ENCODE measurements around the gene SERPINB13. TPM values are rescaled to one million over a fixed set of nuclear protein-coding genes. Genes with fewer than 3 reads are reported as not detected.

SERPINB13 gene, protein sequence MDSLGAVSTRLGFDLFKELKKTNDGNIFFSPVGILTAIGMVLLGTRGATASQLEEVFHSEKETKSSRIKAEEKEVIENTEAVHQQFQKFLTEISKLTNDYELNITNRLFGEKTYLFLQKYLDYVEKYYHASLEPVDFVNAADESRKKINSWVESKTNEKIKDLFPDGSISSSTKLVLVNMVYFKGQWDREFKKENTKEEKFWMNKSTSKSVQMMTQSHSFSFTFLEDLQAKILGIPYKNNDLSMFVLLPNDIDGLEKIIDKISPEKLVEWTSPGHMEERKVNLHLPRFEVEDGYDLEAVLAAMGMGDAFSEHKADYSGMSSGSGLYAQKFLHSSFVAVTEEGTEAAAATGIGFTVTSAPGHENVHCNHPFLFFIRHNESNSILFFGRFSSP
- not detected for total RNA-seq

DNA sequence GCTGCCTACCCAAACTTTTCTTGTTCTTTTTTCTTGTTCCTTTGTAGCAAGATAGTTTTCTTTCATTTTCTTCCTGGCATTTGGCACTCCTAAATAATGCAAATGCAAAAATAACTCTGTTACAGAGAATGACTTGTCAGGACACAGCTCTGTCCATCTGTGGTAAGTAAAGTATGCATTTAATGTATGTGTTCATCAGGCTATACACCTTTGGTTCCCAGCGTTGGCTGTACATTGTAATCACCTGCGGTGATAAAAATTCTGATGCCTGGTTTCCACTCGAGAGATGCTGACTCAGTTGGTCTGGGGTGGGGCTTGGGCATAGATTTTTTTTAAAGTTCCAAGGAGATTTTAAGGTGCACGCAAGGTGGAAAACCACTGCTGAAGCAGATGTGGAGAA is at the start of gene SERPINB13:
Gene SERPINB13 (plus strand): TSS at position 378 of the 400 bp plus-strand sequence. CDS start 1,325 bp downstream, outside the sequence.
- Histone ChIP-seq H3K27me3 (ENCODE audit: insufficient read depth, low read length) (no peaks in the 10 kb centered on the region), H3K4me1 (ENCODE audit: insufficient read depth, low read length) (peaks cover 31% of the 10 kb centered on the region), H3K4me3 (ENCODE audit: low read length) (no peak within 1 kb of the TSS), H3K9me3 (ENCODE audit: low read depth, low read length) (no peaks in the 10 kb centered on the region)

DNA sequence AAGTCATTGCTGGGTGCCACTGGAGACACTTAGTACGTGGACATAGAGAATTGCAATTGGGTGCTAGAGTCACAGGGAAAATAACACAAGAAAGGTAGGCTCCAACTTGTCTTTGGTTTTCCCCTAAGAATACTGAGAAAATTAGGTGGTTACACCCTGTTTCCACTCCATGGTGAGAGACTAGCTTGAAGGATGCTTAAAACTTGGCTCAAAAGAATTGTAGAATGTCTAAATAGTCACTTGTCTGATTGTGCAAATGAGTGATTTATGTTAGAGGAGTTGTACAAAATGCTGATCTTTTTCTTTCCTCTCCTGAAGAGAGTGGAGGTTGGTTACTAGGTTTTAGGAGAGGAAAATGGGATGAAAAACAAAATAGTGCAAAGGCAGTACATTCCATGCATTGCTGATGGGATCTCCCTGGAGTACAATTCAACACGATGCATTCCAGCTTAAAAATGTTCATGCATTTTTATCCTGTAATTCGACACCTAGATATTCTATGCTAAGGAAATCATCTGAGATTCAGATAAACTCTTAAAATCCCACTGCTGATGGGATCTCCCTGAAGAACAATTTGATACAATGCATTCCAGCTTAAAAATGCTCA is 47.1 kb upstream of the SERPINB13 start:
- H3K27me3 ChIP-seq (ENCODE audit: insufficient read depth, low read length): no peaks in the 10 kb centered on the region
- no peak overlapping the region for H3K4me3 ChIP-seq (ENCODE audit: low read length)
- H3K9me3 ChIP-seq (ENCODE audit: low read depth, low read length): no peaks in the 10 kb centered on the region
- no peaks in the 10 kb centered on the region for H3K4me1 ChIP-seq (ENCODE audit: insufficient read depth, low read length)

DNA sequence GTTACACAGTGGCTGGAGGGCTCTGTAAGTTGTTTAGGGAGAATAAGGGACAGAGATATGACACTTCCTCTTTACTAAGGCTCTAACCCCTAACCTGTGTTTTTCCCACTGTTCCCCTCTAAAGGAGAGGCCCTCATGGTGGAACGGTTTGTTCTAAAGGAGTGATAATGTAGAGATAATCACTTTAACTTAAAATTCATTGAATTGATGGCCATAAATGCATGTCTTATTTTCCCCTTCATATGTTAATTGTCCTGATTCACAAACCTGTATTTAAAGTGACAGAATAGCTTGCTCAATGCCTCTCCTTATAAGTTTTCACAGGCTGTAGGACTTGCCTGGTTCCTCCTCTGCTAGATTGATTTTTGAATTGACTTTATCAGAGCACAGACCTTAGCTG is 45.1 kb upstream of the SERPINB13 start, which contains the start of gene SERPINB12:
Gene SERPINB12 (plus strand): TSS at position 301 of the 400 bp plus-strand sequence. CDS start 13,791 bp downstream, outside the sequence.
- Histone ChIP-seq H3K4me1 (ENCODE audit: insufficient read depth, low read length) (no peaks in the 10 kb centered on the region), H3K4me3 (ENCODE audit: low read length) (no peak within 1 kb of the TSS), H3K27me3 (ENCODE audit: insufficient read depth, low read length) (no peaks in the 10 kb centered on the region), H3K9me3 (ENCODE audit: low read depth, low read length) (no peaks in the 10 kb centered on the region)

DNA sequence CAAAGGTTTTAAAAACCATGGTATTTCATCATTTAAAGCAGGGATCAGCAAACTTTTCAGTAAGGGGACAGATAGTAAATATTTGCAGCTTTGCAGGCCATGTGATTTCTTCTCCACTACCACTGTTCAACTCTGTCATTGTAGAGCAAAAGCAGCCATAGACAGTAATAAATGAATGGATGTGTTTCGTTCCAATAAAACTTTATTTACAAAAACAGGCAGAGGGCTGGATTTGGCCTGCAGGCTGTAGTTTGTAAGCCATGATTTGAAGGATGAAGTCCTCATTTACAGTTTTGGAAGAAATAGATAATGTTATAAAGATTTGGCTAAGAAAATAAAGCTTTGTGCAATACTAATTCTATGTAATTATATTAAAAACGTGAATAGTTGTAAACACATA is 43.1 kb upstream of the SERPINB13 start:
- Histone ChIP-seq H3K9me3 (ENCODE audit: low read depth, low read length) (no peaks in the 10 kb centered on the region), H3K4me1 (ENCODE audit: insufficient read depth, low read length) (no peaks in the 10 kb centered on the region), H3K27me3 (ENCODE audit: insufficient read depth, low read length) (no peaks in the 10 kb centered on the region), H3K4me3 (ENCODE audit: low read length) (no peak overlapping the region)

DNA sequence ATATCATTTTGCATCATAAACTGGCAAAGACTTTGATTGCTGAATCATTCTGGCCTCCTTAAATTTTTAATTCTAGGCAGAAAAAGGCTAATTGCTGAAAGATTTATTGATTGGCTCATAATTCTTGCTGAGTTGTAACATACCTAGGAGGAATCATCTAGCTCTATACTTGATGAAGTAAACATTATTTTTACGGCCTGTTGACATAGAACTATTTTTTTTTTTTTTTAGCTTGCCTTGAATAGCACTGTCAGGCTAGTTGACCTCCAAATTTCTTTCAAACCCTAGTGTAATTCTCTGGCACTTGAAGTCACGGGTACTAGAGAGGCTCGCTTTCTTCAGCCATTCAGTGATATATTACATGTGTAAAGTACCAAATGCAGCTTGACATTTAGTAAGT is 42.1 kb upstream of the SERPINB13 start:
- H3K4me1 ChIP-seq (ENCODE audit: insufficient read depth, low read length): no peaks in the 10 kb centered on the region
- H3K4me3 ChIP-seq (ENCODE audit: low read length): no peak overlapping the region
- no peaks in the 10 kb centered on the region for H3K9me3 ChIP-seq (ENCODE audit: low read depth, low read length)
- no peaks in the 10 kb centered on the region for H3K27me3 ChIP-seq (ENCODE audit: insufficient read depth, low read length)

DNA sequence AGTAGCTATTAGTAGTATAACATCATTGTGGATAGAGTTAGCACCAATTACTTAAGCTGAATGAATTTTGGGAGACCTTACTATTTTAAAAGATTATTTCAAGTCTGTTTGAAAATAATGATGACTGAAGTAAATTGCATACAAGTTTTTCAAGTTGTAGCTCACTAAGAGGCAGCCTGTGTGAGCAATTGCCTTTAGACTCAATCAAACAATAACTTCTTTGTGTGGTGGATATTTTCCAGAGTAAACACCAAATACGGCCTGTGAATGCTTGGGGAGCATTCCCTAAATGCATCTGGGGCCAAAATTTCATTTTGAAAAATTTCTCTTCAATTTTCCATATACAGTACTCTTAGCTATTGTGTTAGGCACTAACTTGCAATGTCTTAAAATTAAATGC is 37.1 kb upstream of the SERPINB13 start:
- Histone ChIP-seq H3K4me3 (ENCODE audit: low read length) (no peak overlapping the region), H3K9me3 (ENCODE audit: low read depth, low read length) (no peaks in the 10 kb centered on the region), H3K27me3 (ENCODE audit: insufficient read depth, low read length) (peaks cover 2% of the 10 kb centered on the region), H3K4me1 (ENCODE audit: insufficient read depth, low read length) (no peaks in the 10 kb centered on the region)

DNA sequence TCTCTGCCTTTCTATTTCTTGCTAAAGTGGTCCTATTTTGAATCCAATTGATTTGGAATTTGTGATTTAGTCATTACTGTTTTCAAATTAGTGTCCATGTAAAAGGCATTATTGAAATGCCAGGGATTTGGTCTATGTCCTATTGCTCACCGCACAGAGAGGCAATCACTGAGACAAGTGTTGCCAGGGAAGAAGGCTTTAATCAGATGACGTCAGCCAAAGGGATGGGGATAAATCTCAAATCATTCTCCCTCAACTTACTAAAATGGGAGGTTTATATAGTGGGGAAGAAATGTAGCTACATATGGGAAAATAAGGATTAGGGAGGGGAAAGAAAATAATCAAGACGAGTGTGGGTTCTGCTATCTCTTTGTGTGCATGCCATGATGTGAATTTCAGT is 35.4 kb upstream of the SERPINB13 start:
- Histone ChIP-seq H3K9me3 (ENCODE audit: low read depth, low read length) (no peaks in the 10 kb centered on the region), H3K4me3 (ENCODE audit: low read length) (no peak overlapping the region), H3K4me1 (ENCODE audit: insufficient read depth, low read length) (no peaks in the 10 kb centered on the region), H3K27me3 (ENCODE audit: insufficient read depth, low read length) (peaks cover 2% of the 10 kb centered on the region)

DNA sequence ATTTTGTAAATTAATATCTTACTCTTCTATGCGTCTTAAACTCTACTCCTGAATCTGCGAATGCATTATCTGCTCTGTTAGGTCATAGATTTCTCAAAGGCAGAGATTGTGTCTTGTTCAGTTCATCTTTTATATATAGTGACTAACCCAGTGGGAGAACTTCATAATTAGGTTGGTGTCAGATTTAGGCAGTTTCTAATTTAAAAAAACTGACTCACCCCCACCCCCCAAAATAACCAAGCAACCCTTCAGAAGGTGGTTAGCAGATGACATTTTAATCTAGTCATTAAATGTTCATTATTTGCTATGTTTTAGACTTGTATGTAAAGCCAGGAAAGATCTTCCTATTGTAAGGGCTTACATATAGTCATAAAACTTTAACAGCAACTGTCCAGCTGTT is 34.6 kb upstream of the SERPINB13 start:
- Histone ChIP-seq H3K4me1 (ENCODE audit: insufficient read depth, low read length) (no peaks in the 10 kb centered on the region), H3K9me3 (ENCODE audit: low read depth, low read length) (no peaks in the 10 kb centered on the region), H3K4me3 (ENCODE audit: low read length) (no peak overlapping the region), H3K27me3 (ENCODE audit: insufficient read depth, low read length) (peaks cover 2% of the 10 kb centered on the region)

DNA sequence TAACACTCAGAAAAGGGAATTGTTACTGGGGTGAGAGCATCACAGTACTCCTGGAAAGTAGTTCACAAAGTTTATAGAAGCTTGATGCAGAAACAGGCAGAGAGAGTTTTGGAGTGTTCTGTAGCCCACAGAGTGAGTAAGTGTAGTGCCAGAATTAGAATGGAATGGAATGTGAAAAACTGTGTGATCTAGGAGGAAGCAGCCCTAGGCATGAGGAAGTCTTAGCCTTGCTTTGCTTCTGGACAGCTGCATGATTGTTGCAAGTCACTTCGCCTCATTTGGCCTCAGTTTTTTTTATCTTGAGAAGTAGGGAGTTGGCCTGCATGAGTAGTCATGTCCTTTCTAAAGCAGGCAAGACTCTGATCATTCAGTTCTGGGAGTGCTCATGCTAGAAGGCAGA is 34.1 kb upstream of the SERPINB13 start:
- Histone ChIP-seq H3K4me3 (ENCODE audit: low read length) (no peak overlapping the region), H3K9me3 (ENCODE audit: low read depth, low read length) (no peaks in the 10 kb centered on the region), H3K27me3 (ENCODE audit: insufficient read depth, low read length) (peaks cover 2% of the 10 kb centered on the region), H3K4me1 (ENCODE audit: insufficient read depth, low read length) (no peaks in the 10 kb centered on the region)

DNA sequence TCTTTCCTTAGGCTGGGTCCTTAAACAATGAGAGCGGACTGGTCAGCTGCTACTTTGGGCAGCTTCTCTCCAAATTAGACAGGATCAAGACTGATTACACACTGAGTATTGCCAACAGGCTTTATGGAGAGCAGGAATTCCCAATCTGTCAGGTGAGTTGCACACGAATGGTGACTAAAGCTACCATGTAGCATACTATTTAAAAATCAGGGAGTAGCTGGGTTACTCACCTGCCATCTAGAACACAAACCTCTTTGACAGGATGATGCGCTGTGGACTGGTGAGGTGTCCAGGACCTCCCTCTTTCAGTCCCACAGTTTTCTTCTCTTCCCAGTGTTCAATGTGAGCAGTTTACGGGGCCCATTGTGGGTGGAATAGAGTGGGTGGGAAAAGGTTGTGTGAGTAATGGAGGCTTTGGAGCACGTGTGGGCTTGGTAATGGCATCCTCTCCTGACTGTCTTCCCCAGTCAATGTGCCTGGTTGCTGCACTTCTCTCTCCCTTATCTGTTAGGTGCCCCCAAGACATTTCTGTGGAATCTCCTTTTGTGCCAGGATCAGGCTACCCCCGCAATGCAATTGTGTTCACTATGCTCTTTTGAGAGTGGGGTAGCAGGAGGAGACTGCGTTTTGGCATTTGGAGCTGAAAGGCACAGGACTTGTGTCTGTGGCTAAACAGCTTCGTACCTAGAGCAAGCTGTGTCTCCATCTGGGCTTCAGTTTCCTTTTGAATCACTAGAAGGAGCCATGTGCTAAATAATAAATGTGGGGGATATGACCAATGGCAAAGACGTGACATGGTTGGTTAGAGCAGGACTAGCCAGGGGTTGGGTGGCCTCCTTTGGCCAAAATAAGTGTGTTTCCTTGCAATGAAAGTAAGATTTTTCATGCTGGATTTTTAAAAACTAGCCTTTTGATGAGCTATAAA is 27.3 kb upstream of the SERPINB13 start:
- no peaks in the 10 kb centered on the region for H3K27me3 ChIP-seq (ENCODE audit: insufficient read depth, low read length)
- H3K4me1 ChIP-seq (ENCODE audit: insufficient read depth, low read length): peaks cover 5% of the 10 kb centered on the region
- no peaks in the 10 kb centered on the region for H3K9me3 ChIP-seq (ENCODE audit: low read depth, low read length)
- H3K4me3 ChIP-seq (ENCODE audit: low read length): no peak overlapping the region

DNA sequence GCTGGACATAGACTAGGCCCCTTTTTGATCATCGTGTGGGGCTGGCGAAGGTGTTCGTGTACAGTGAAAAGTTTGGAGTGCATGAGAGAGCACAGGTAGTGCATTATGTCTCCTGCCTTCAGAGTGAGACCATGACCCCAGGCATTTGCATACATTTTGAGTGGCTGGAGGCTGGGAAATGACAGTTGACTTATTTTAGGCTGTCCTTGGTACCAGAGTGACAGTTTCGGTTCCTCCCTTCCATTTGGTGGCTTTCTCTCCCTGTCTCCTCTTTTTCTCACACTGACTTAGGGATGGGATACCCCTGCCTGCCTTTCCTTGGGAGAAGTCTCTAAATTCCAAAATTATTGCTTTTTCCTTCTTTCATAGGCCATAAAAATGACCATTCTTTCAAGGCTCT is 24.9 kb upstream of the SERPINB13 start:
- Histone ChIP-seq H3K27me3 (ENCODE audit: insufficient read depth, low read length) (no peaks in the 10 kb centered on the region), H3K4me3 (ENCODE audit: low read length) (no peak overlapping the region), H3K4me1 (ENCODE audit: insufficient read depth, low read length) (peaks cover 5% of the 10 kb centered on the region), H3K9me3 (ENCODE audit: low read depth, low read length) (no peaks in the 10 kb centered on the region)

DNA sequence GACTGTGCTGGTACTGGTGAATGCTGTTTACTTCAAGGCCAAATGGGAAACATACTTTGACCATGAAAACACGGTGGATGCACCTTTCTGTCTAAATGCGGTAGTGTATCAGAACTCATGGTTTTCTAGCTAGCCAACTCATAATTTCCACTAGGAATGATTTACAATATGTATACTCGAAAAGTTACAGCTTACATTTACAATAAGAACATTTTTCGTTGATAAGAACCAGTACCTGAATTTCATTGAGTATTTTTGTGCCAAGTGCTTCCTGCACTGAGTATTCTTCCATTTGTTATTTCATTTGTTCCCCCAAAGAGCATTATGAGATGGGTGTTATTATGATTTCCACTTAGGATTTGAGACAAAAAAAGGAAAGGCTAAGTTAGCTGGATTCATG is 23.1 kb upstream of the SERPINB13 start:
- Histone ChIP-seq H3K27me3 (ENCODE audit: insufficient read depth, low read length) (no peaks in the 10 kb centered on the region), H3K4me3 (ENCODE audit: low read length) (no peak overlapping the region), H3K9me3 (ENCODE audit: low read depth, low read length) (no peaks in the 10 kb centered on the region), H3K4me1 (ENCODE audit: insufficient read depth, low read length) (peaks cover 5% of the 10 kb centered on the region)

DNA sequence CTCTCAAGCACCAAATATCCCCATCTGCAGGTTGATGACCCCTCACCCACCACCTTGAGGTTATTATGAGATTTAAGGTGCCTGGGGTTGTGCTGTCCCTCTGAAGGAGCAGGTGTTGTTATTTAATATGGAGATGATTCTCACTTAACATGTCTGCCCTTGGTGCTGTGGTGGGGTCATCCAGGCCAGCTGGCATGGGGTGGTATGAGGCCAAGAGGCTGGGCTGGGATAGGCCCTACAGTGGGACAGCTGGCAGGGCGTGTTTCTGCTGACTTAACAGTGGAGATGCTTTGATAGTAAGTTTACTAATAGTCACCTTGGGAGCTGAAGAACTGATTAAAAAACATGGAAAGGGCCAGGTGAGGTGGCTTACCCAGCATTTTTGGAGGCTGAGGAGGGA is 22.6 kb upstream of the SERPINB13 start:
- no peaks in the 10 kb centered on the region for H3K27me3 ChIP-seq (ENCODE audit: insufficient read depth, low read length)
- no peaks in the 10 kb centered on the region for H3K9me3 ChIP-seq (ENCODE audit: low read depth, low read length)
- no peak overlapping the region for H3K4me3 ChIP-seq (ENCODE audit: low read length)
- H3K4me1 ChIP-seq (ENCODE audit: insufficient read depth, low read length): peaks cover 5% of the 10 kb centered on the region

DNA sequence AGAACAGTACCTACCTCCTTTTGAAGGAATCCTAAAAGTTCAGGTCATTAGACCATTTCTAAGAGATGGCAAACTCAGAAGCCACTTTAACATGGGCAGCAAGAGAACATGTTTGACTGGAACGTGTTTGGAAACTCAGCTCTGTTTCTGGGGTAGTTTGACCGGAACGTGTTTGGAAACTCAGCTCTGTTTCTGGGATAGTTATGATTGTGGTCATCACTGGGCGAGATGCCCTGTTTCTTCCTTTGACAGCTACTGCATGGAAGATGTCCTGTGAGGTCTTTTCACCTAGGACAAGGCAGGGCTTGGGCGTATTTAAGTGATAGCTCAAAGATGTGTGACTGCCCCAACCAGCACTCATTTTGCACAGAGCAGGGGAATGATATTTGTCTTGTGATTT is 19.9 kb upstream of the SERPINB13 start:
- Histone ChIP-seq H3K4me3 (ENCODE audit: low read length) (no peak overlapping the region), H3K4me1 (ENCODE audit: insufficient read depth, low read length) (peaks cover 2% of the 10 kb centered on the region), H3K9me3 (ENCODE audit: low read depth, low read length) (no peaks in the 10 kb centered on the region), H3K27me3 (ENCODE audit: insufficient read depth, low read length) (no peaks in the 10 kb centered on the region)

DNA sequence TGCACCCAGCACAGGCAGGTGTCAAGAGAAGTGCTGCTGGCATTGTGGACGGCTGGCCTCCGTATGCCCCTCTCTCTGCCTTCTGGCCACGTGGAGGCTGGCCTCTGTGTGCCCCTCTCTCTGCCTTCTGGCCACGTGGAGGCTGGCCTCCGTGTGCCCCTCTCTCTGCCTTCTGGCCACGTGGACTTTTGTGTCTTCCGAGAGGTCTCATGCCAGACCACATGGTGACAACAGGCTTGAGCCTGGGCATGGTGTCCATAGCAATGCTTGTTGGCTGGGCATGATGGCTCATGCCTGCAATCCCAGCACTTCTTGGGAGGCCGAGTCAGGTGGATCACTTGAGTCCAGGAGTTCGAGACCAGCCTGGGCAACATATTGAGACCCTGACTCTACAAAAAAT is 19.3 kb upstream of the SERPINB13 start:
- Histone ChIP-seq H3K27me3 (ENCODE audit: insufficient read depth, low read length) (no peaks in the 10 kb centered on the region), H3K4me1 (ENCODE audit: insufficient read depth, low read length) (no peaks in the 10 kb centered on the region), H3K9me3 (ENCODE audit: low read depth, low read length) (no peaks in the 10 kb centered on the region), H3K4me3 (ENCODE audit: low read length) (no peak overlapping the region)
